ENCODE results near the gene NPL.

NPL gene

DNA sequence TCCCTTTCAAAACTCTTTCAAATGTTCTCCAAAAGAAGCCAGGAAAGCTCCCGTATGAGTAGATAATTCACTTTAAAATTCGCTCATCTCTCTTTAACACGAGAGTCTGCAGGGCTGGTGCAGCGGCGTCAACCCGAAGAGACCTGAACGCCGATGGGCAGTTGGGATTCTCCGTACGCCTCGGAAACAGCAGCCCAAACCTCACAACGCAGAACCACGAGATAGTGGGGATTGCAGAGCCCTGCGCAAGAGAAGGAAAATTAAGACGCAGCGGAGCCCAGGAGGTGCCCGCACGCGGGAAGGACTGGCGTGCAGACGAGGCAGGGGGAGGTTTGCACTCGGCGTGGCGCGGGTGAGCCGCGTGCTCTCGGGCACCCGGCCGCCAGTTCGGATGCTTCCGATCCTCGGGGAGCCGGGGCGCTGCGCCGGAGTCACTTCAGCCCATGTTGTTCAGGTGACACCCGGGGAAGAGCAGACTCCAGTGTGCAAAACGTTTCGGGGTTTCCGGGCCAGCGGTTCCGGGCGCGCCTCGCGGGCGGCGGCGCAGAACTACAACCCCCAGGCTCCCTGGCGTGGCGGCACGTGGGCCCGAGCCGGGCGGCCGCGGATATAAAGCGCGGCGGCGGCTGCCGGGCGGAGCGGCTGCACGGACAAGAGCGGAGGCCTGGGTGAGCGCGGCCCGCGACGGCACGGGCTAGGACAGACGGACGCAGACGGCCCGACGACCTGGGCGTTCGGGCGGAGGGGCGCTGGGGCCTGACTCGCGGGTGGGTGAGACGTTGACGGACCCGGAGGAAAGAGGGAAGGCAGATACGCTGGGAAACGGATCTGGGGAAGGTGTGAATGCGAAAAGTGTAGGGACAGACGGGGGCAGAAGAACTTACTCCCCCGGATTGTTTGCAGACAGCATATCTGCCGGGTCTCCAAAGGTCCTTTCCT lies at the start of gene NPL:
TSS of gene NPL (plus strand) at position 636 of the 939 bp plus-strand sequence. CDS start 4,599 bp downstream, outside the sequence.
- DNase-seq (ENCODE audit: low read depth), result no peak

GRCh38 chr1:182740120-182740519 lies 49.5 kb upstream of the NPL start:
- DNase-seq (ENCODE audit: low read depth), result no peak

DNA sequence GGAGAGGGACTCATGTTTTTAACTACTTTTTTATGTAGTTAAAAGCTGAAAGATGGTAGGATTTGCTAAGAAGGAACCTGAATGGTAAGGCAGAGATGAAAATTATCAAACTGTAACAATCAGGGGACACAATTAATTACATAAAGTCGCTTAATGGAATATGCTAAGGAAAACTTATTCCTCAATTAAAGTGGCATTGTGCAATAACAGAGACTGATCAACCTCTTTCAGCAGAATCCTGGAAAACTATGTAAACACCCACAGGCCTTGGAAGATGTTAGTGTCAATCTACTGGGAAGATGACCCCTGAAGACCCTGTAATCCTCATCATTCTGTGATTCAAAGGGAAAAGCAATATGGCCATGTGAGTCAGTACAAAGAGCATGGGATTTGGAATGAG lies 46.8 kb upstream of the NPL start:
- DNase-seq (ENCODE audit: low read depth), result no peak

DNA sequence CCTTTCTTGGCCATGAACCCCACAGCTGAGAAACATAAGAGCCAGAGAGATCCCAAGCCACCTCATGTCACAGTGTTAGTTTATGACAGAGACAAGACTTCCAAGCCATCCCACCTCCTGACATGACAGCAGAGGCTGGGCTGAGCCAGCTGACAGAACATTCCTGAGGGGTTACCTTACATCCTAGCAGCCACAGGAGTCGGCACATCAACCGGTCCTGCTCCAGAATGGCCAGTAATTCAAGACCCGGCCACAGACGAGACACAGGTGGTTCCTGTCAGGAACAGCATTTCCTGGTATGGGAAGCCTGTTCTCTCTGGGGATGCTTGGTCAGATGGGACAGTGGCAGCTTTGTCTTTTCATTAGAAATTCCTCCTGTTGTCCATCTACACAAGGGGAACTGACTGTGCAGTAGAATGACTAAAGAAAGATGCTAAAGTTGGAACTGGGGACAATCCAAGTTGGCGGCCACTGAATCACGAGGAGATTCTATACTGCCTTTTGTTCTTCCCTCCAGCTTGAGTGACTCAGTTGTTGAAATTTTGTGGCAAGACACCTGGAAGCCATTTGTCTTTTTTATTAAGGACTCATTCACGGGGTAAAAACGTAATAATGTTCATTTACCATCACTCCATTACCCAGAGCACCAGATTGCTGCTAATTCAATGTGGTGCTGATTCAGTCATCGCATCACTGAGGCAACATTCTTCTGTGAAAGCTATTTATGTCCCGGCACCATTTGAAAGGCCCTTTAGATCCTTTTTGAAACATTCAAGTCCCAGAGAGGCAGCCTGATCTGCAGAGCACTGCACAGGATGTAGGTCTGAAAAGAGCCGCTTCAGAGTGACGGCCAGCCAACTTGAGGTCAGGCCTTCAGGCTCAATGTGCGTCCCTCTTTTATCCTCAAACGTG lies 37.2 kb upstream of the NPL start:
- DNase-seq (ENCODE audit: low read depth), result no peak

- DNase-seq (ENCODE audit: low read depth), result no peak
Measured at GRCh38 chr1:182754087-182754486, 35.5 kb upstream of the NPL start.

- no peak for DNase-seq (ENCODE audit: low read depth)
Measured at GRCh38 chr1:182754543-182755314, 34.8 kb upstream of the NPL start.

DNA sequence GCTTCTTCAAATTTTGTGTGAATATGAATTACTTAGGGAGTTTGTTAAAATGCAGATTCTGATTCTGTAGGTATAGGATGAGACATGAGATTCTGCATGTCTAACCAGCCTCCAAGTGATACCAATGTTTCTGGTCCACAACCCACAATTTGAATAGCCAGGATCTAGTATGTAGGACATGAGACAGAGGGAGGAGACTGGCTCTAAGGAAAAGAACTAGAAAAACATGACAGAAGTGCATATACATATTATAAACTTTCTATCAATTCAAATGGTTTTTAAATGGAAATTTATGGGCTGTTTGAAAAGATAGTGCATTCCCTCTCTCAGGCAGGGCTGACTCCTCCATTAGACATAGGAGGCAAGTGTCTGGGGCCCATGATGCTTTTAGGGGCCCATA lies 33.9 kb upstream of the NPL start:
- DNase-seq (ENCODE audit: low read depth), result no peak

- no peak for DNase-seq (ENCODE audit: low read depth)
Measured at GRCh38 chr1:182756423-182756822, 33.1 kb upstream of the NPL start.

DNA sequence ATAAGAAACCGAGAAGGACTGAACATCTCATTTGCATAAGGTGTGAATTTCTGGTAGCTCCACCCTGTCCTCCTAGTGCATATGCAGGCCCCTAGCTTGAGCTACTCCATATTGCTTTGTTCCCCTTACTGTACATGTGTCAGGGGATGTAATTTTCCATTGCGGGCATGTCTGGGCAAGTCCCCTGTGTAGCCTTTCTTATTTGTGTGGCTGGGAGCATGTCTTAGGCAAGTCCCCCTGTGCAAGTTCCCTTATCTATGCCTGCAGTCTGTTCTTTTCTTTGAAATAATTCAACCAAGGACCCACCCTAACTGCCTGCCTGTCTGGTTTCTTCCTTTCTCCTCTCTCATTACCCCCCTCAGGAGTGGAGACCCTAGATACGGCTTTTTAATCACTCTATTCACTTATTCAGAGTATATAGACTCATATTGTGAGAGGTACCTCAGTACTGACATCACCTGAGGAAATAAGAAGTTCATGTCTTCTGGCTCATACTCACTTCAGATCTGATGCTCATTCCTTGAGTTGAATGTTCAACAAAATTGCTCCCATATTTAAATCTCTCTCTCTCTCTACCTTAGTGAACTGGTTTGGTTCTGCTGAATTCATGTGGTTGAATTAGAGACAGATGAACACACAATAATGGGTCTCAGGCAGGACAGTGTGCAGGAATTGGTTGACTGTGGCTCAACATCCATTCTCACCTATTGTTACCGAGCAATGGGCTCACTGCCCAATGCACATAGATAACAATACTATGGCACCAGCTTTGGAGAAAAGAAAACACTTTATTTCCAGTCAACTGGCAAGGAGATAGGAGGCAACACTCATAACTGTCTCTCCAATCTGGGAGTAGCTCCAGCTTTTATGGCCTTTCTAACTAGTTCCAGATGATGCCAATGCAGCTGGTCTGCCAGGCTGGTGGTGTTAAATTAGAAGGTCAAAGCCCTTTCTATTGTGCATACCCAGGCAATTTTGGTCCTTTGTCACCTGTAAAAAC lies 27.9 kb upstream of the NPL start:
- no peak for DNase-seq (ENCODE audit: low read depth)

DNA sequence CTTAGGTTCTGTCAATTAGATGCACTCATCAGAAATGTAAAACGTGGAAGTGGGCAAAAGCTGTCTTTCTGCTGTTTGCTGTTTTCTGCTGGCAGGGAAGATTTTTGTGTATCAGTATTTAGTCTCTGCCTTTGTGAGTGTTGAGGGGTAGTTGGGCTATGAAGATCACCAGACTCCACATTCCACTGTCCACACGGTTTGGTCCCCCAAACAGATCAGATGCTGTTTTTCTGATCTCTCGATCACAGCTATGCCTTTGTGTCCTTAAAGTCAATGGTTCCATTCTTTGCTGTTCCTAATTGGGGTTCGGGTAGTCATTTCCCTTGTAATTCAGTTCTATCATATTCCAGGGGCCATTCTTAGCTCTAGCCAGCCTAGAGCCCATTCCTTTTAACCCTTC lies 27.0 kb upstream of the NPL start:
- DNase-seq (ENCODE audit: low read depth), result no peak

DNA sequence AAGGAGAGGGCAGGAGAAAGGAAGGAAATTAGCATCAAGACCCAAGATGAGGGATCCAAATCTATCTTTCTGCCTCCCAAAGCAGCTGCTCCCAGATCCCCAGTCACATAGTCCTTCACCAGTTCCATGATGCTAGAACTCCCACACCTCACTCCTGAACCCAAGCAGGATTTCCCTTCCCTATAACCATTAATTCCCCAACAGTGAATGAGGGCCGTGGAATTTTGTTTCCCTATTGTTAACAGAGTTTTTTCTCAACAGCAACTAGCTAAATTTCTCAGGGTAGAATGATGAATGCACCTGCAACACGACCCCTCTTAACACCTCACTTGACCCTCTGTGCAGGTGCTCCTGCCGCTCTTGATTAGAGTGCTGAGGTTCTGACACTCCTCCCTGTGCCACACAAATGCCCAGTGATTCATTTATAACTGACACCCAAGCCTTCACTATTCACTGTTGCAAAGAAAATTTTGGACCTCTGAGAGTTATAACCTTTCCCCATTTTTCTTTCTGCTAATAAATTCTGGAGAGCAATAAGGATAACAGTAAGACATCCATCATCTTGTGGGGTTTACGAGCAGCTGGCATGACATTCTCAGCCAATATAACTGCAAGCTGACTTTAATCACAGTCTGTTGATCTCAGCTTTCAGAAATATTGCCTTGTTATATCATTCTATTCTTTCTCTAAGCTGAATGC lies 25.4 kb upstream of the NPL start:
- no peak for DNase-seq (ENCODE audit: low read depth)

DNA sequence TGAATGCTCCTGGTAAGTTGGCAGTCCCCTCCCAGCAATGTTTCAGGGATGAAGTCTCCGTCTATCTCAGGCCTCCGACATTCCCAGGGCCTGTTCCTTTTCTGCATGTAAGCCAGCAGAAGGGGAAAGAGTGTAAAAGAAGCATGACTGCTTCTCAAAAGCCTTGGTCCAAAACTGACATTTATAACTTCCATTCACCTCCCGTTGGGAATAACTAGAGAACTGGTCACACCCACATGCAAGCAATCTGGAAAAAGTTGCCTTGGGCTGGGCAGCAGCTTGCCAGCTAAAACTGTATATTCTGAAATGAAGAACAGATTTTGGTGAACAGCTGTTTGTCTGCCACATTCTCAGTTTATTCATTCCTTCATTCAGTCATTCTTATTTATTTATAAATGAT lies 24.2 kb upstream of the NPL start:
- no peak for DNase-seq (ENCODE audit: low read depth)

- no peak for DNase-seq (ENCODE audit: low read depth)
Measured at GRCh38 chr1:182766050-182766449, 23.5 kb upstream of the NPL start.

GRCh38 chr1:182766881-182767645 lies 22.5 kb upstream of the NPL start:
- no peak for DNase-seq (ENCODE audit: low read depth)

GRCh38 chr1:182768963-182769362 lies 20.6 kb upstream of the NPL start:
- DNase-seq (ENCODE audit: low read depth), result no peak

GRCh38 chr1:182770232-182770631 lies 19.3 kb upstream of the NPL start:
- no peak for DNase-seq (ENCODE audit: low read depth)

DNA sequence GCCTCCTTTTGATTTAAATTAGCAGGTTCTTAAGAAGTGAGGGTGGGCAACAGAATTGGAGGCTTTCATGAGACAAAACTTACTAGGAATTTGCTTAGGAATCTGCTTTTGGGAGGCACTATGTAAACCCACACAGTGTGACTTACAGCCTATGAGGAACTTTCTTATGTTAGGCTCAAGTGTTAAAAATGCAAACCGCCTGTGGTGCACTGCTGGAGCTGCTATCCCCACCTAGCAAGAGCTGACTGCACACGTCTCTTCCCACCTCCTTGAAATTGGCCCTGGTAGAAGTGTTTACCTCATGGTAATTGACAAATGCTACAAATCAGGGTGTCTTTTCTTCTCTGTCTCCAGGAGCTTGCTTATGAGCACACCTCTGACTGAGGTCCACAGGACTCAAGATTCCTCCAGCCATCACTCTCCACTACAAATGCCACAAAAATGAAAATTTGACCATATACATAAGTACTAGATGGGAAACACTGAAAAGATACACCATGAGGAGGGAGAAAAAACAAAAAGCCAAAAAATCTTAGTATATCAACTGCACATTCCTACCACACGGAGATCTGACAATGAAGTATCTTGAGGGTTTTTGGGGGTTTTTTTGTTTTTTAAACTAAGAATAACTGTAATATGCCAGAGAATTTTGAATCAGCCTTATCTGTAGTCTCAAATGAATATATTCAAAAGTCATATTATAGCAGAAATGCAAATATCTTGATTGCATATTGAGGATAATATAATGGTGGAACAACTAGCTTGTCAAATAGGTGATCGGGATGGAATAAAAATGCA lies 18.2 kb upstream of the NPL start:
- no peak for DNase-seq (ENCODE audit: low read depth)

DNA sequence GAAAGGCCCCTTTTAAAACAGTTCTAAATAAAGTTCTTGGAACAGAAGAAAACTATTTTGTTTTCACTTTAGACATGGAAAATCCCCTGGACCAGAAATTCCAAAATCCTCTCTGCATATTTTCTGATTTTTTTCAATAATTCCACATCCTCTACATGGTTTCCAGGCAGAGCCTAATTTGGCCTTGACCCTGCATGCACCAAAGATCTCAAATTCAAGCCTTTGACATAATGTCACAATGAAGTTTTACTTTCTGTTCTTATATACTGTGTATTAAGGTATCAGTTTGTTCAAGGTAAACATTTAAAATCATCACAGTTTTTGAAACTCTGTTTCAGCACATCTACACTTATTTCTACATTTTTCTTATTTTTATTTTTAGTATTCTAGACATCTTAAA lies 12.2 kb upstream of the NPL start:
- no peak for DNase-seq (ENCODE audit: low read depth)

GRCh38 chr1:182778862-182779261 lies 10.7 kb upstream of the NPL start:
- DNase-seq (ENCODE audit: low read depth), result no peak

Data from HS-27A (cell line).